GM21526 (cell line): ENCODE results near the gene SIDT1.

Experiments
- ATAC-seq: cut with Tn5 transposase; IDR thresholded peaks from one replicate; pipeline ENCODE4 v1.9.1; 2021; ENCODE audit warnings: moderate library complexity; ENCODE audit not compliant: unreplicated experiment, low FRiP score

Gene SIDT1

DNA sequence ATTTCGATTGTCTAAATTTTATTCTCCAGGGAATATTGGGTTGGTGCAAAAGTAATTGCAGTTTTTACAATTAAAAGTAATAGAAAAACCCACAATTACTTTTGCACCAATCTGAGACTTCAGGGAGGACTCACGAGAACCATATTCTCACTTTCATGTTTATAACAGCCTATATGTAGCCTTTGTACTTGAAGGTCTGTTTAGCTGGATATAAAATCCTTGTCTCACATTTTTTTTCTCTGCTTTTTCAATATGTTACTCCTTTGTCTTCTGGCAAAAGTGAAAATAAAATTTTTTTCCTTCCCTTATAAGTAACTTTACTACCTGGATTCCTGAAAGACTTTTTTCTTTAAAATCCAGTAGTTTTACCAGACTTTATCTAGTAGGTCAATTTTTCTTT lies 9.2 kb downstream of the SIDT1 start:
- ATAC-seq, result no peak

DNA sequence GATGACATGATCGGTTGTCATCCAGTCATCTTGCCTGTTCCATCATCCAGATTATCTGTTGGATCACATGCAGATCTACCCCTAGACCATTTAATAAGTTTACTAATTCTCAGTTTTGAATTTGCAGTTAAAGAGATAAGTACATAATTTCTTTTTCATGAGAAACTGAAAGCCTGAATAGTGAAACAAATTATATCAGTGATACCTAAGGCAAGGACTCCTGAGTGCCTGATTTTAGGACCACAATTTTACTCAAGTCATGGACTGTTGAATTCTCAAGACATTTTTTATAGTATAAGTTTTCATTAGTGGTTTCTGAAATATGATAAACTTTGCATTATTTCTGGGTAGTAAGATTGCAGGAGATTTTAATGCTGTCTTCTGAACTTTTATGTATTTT lies 13.2 kb downstream of the SIDT1 start:
- ATAC-seq, result no peak

GRCh38 chr3:113546414-113546893 lies 14.1 kb downstream of the SIDT1 start:
- ATAC-seq, result peak; percentile 86

- no peak for ATAC-seq
These were observed 16.1 kb downstream of the SIDT1 start for GRCh38 chr3:113548501-113548900.

DNA sequence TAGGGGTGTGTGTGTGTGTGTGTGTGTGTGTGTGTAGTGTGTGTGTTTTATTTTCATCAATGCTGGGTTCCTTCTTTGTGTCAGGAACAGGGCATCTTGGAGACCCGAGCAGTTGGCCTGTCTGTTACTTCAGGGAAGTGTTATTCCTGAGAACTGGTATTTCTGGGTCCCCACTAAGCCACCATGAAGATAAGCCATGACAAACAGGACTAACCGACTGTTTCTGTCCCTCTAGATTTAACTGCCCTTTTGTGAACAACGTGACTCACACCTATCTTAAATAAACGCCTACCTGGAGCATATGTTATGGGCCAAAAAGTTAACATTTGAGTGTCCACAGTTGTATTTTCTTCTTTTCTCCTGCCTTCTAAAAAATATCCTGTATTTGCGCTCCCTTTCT lies 19.5 kb downstream of the SIDT1 start:
- no peak for ATAC-seq

- no peak for ATAC-seq
These were observed 20.5 kb downstream of the SIDT1 start for GRCh38 chr3:113552851-113553250.

DNA sequence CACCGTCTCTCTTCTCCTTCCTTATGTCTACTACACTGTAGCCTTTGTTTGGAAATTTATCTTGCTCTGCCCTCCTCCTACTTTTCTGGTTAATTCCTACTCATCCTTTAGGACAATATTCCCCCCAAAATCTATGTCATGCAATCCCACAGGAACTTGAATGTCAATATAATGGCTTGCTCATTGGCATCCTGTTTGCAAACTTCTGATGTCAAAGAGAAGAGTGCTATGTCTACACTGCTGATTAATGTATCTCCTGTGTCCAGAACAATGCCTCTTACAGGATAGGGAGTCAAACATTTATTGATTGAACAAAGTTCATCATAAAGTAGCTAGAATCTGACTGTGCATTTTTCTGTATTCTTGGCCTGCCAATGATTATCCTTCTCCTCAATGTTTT lies 22.8 kb downstream of the SIDT1 start:
- ATAC-seq, result no peak

DNA sequence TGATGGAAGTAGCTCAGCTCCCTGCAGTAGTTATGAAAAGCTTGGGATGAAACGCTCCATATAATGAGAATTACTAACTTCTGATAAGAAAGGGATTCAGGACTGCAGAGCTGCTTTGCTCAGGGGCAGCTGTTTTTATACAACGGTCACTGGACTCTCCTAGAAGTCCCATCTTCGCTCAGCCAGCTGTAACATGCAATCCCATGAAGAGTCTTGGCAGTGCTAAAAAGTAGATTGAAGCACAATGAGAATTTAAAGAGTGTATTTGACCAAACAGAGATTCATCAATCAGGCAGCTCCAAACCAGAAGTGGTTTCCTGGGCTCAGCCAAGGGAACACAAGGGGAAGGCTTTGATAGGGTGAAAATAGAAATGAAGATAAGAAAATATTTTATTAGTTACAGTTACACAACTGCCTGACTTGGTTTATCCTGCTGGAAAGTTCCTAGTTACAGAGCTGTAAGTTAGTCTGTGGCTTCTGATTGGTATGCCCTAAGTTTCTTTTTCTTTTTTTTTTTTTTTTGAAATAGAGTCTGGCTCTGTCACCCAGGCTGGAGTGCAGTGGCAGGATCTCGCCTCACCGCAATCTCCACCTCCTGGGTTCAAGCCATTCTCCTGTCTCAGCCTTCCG lies 24.1 kb downstream of the SIDT1 start:
- no peak for ATAC-seq

DNA sequence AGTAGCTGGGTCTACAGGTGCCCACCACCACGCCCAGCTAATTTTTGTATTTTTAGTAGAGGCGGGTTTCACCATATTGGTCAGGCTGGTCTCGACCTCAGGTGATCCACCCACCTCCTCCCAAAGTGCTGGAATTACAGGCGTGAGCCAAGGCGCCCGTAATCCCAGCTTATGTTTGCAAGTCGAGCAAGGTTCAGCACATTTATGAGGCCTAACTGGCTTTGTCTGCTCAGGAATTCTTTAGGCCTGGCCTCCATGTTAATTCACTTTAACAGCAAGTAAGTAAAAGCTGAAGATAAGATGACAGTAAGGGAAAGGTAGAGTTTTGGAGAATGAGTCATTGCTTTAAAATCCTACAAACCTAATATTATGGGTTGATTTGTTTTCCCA lies 24.6 kb downstream of the SIDT1 start:
- no peak for ATAC-seq

- no peak for ATAC-seq
These were observed 25.0 kb downstream of the SIDT1 start for GRCh38 chr3:113557374-113557773.

DNA sequence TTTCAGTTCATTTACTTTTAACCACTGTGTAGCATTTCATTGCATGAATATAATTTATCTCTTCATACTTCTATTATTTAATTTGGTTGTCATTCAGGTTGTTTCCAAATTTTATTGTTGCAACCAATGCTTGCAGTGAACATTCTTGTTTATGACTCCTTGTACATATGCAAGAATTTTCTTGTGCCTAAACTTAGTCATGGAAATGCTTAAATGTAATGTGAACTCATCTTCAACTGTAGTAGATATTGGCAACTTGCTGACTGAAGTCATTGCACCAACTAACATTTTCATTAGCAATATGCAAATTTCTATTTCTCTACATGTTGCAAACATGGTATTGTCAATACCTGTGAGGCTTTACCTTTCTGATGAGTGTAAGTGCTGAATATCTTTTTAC lies 26.7 kb downstream of the SIDT1 start:
- no peak for ATAC-seq

DNA sequence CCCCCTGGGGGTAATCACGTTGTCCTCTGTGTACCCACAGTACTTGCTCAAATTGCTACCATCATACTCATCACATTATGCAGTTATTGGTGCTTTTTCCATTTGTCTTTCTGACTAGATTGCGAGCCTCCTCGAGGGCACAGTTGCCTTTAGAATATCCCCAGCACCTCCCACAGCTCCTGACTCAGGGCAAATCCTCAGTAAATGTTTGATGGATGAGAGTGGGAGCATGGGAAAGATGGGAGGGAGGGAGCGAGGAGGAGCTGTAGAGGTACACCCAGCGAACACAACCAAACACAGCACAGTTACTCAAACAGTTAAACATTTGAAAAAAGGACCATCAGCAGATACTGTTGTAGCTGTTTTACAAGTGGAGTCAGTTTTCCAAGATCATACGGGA lies 27.9 kb downstream of the SIDT1 start:
- no peak for ATAC-seq

GRCh38 chr3:113560831-113561623 lies 28.7 kb downstream of the SIDT1 start:
- ATAC-seq, result no peak

DNA sequence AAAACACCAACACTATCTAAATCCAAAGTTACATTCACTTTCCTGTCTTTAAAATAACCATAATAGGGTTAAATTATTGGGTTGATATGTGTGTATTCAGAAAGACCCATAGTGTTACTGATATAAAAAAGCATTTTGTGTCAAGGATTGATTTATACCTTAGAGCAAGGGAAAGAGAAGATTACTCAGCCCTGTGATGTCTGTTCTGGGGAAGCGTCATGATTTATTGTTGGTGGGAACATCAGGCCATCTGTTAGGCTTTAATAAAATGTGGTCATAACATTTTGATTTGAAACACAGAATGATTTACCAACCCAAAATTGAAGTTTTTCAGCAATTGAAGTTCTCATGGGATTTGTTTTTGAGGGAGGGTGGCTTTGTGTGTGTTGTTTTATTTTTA lies 33.2 kb downstream of the SIDT1 start:
- ATAC-seq, result no peak

DNA sequence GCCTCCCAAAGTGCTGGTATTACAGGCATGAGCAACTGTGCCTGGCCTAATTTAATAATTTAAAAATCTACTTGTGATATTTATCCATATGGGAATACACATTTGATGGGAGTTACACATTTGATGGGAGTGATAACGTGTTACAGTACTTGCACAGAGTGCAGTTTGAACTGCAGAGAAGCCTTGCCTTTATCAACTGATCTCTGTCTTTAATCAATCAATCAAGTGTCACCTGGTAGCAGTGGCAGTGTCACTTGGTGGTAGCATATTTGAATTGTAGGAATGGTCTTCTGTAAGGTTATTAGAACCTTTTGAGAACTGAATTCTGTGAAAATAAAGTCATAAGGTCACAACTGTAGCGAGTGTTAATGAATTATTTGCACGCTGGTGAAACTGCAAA lies 37.8 kb downstream of the SIDT1 start:
- no peak for ATAC-seq

GRCh38 chr3:113571360-113571759 lies 39.0 kb downstream of the SIDT1 start:
- no peak for ATAC-seq

DNA sequence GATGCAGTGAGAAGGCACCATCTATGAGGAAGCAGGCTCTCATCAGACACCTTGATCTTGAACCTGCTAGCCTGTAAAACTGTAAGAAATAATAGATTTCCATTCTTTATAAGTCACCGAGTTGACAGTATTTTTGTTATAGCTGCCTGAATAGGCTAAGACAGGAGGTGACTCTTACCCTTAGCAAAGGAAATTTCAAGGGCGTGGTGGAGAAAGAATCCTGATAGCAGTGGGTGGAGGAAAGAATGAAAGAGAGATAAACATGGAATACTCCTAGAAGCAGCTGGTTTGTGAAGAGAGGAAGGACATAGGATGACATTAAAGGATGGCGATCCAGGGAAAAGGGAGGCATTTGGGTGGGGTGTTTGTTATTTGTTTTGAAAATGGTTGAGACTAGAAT lies 41.4 kb downstream of the SIDT1 start:
- no peak for ATAC-seq

GRCh38 chr3:113574213-113574612 lies 41.9 kb downstream of the SIDT1 start:
- no peak for ATAC-seq

DNA sequence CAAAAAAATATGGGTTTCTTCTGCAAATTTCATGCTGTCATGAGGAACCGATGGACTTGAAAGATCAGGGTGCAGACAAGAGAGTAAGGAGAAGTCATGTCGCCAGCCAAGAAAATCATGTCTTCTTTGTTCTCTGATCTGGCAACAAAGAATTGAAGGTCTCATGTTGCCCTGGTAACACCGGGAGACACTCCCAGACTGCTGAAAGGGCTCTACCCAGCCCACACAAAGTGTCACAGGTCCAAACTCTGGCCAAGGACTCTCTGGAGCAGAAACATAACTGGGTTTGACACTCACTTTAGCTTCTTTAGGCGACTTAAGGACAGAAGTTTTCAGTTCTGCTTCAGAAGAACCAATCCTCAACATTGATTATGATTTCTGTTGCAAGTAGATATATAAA lies 42.9 kb downstream of the SIDT1 start:
- no peak for ATAC-seq

DNA sequence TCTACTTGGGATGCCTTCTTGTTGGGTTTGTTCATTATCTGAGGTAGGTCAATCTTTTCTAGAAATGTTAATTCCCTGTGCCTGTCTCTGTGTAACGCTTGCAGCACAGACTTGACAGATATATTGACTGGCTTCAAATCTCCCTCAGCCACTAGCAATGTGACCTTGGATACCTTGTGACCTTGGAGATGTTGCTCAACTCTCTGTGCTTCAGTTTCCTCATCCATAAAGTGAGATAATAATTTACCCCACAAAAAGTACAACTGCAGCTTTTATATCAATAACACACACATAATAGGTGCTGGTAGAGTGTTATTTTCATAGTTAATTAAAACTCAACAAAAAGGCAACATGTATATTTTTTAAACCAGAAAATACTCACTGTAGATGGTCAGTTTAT lies 52.9 kb downstream of the SIDT1 start:
- ATAC-seq, result no peak

DNA sequence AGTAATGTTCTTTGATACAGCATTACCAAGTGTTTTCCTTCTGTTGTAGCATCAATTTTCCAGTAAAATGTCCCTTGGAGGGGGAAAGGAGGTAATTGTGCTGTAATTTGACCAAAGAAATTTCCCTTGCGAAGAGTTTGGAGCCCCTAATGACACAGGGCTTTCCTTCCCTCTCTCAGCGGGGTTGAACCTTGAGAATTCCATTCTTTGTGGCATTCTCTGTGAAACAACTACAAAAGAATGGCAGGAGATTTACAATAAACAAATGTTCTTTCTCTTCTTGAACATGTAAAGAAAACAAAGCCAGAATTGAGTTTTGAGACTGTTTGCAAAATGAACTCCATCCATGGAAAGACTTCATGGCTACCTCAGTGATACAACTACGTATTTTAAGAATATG lies 53.4 kb downstream of the SIDT1 start:
- no peak for ATAC-seq

GRCh38 chr3:113588806-113589205 lies 56.5 kb downstream of the SIDT1 start:
- ATAC-seq, result no peak
